GM12873 (cell line): ENCODE measurements around the gene GJD4.
A peak's percentile ranks its signal among the peaks of the same experiment; 100 is the strongest.

Experiments used
- CTCF ChIP-seq: IDR thresholded peaks from 2 replicates; pipeline ENCODE4 v1.5.1; 2012; ENCODE audit warnings: low read depth, mild to moderate bottlenecking, moderate library complexity, low read length, control low read depth; ENCODE audit not compliant: insufficient read depth; ENCODE audit errors: missing control alignments

The GJD4 gene

GRCh38 chr10:35626971-35627507 is 21.9 kb downstream of the GJD4 start:
- no peak for TF ChIP-seq CTCF

GRCh38 chr10:35631404-35631803 is 26.3 kb downstream of the GJD4 start:
- no peak for TF ChIP-seq CTCF

- TF ChIP-seq CTCF, result no peak
Measured at GRCh38 chr10:35632027-35632426, 26.9 kb downstream of the GJD4 start.

- no peak for TF ChIP-seq CTCF
Measured at GRCh38 chr10:35633006-35633980, 28.2 kb downstream of the GJD4 start.

- TF ChIP-seq CTCF, result peak; percentile 90
Measured at GRCh38 chr10:35635576-35635975, 30.4 kb downstream of the GJD4 start.

GRCh38 chr10:35636956-35637355 is 31.8 kb downstream of the GJD4 start:
- no peak for TF ChIP-seq CTCF

- TF ChIP-seq CTCF, result no peak
Measured at GRCh38 chr10:35637462-35637861, 32.3 kb downstream of the GJD4 start.
